GM12878 (cell line): ENCODE measurements around the gene DPP9. TPM values are rescaled to one million over a fixed set of nuclear protein-coding genes. Genes with fewer than 3 reads are reported as not detected.

Experiments used
- ATAC-seq: fragments of 200-7000 bp; cut with Tn5 transposase; 3 replicates; pipeline ENCODE4 v1.9.1; 2020; ENCODE audit warnings: mild to moderate bottlenecking, moderate library complexity
- BruUV-seq: library from RNA; stranded (reverse); fragments of 400-500 nt; replicated peaks from 2 replicates; lab custom pipeline; 2021; lab: Mats Ljungman, UMichigan
- CTCF ChIA-PET: fragments of 300-600 bp; sonication (Branson Sonifier 250); formaldehyde crosslinking; extraction: SDS; loops from one replicate; lab custom pipeline; 2021; ENCODE audit warnings: inconsistent platforms; lab: Yijun Ruan, JAX
- POLR2A ChIA-PET: fragments of 350-600 bp; formaldehyde crosslinking; extraction: SDS; loops from one replicate; lab custom pipeline; 2021; ENCODE audit warnings: inconsistent platforms; lab: Charles Lee
- RAD21 ChIA-PET: fragments of 300-600 bp; sonication (Branson Sonifier 250); formaldehyde crosslinking; loops from one replicate; lab custom pipeline; 2023; ENCODE audit warnings: antibody characterized with exemption; ENCODE audit not compliant: unreplicated experiment; lab: Charles Lee
- SMC1A ChIA-PET: fragments of 300-600 bp; sonication (Branson Sonifier 250); formaldehyde crosslinking; loops from one replicate; lab custom pipeline; 2023; ENCODE audit not compliant: unreplicated experiment, uncharacterized antibody; lab: Charles Lee
- DNase-seq: peaks from one replicate; pipeline ENCODE4 v3.0.0-alpha.2; 2011; ENCODE audit warnings: low read depth, low spot score
- FAIRE-seq: peaks from 3 replicates; lab custom pipeline; 2011; peaks lifted over from hg19 to GRCh38; lab: Jason Lieb, UNC
- H2AFZ ChIP-seq: 2 replicates; pipeline ENCODE4 v1.6.0; 2011; ENCODE audit warnings: low read depth, low read length, control low read depth; ENCODE audit not compliant: control insufficient read depth
- H3K27ac ChIP-seq: 2 replicates; pipeline ENCODE4 v1.5.1; 2011; ENCODE audit warnings: control low read depth; ENCODE audit not compliant: control insufficient read depth, insufficient read depth
- H3K27me3 ChIP-seq, 2 experiments: replicated peaks in 1 of 2; 2 replicates each; pipeline versions ENCODE4 v1.6.0 to v1.6.1; 2011; ENCODE audit warnings: low read length in 1 of 2; ENCODE audit not compliant: control insufficient read depth in 2 of 2, insufficient read depth in 2 of 2
- H3K36me3 ChIP-seq, 2 experiments: 2 replicates each; pipeline ENCODE4 v1.5.1; 2011; ENCODE audit warnings: low read length in 1 of 2; ENCODE audit not compliant: control insufficient read depth in 2 of 2, insufficient read depth in 2 of 2
- H3K4me1 ChIP-seq: 2 replicates; pipeline ENCODE4 v1.6.1; 2011; ENCODE audit warnings: mild to moderate bottlenecking, low read length, moderate library complexity, mixed read lengths; ENCODE audit not compliant: control insufficient read depth, insufficient read depth
- H3K4me2 ChIP-seq: 2 replicates; pipeline ENCODE4 v1.6.0; 2011; ENCODE audit warnings: control low read depth; ENCODE audit not compliant: control insufficient read depth, insufficient read depth
- H3K4me3 ChIP-seq: fragments of 200-600 bp; sonication (generic); 2 replicates; pipeline ENCODE4 v1.5.1; 2016
- H3K79me2 ChIP-seq: 2 replicates; pipeline ENCODE4 v1.6.0; 2011; ENCODE audit warnings: low read length; ENCODE audit not compliant: control insufficient read depth, insufficient read depth
- H3K9ac ChIP-seq: 2 replicates; pipeline ENCODE4 v1.8.0; 2011; ENCODE audit warnings: low read length, control low read depth, mixed read lengths; ENCODE audit not compliant: control insufficient read depth, insufficient read depth
- H3K9me3 ChIP-seq: replicated peaks from 3 replicates; pipeline ENCODE4 v1.5.1; 2011; ENCODE audit warnings: mild to moderate bottlenecking, low read length; ENCODE audit not compliant: control insufficient read depth, insufficient read depth
- H4K20me1 ChIP-seq: 2 replicates; pipeline ENCODE4 v1.6.0; 2011; ENCODE audit not compliant: control insufficient read depth, insufficient read depth
- CBFB ChIP-seq: IDR thresholded peaks from 2 replicates; pipeline ENCODE4 v1.6.1; 2016; ENCODE audit warnings: antibody characterized with exemption, low read depth
- CHD2 ChIP-seq: IDR thresholded peaks from 2 replicates; pipeline ENCODE4 v1.6.1; 2011; ENCODE audit warnings: low read depth, low read length, improper control_type of control experiment, borderline replicate concordance
- NFXL1 ChIP-seq: fragments of 450-650 bp; IDR thresholded peaks from 2 replicates; pipeline ENCODE4 v1.6.1; 2017; ENCODE audit warnings: antibody characterized with exemption, mild to moderate bottlenecking, borderline replicate concordance
- PAX8 ChIP-seq: fragments of 450-650 bp; IDR thresholded peaks from 2 replicates; pipeline ENCODE4 v1.6.1; 2017; ENCODE audit warnings: mild to moderate bottlenecking, moderate library complexity
- RAD51 ChIP-seq: fragments of 450-650 bp; IDR thresholded peaks from 2 replicates; pipeline ENCODE4 v1.6.1; 2016; ENCODE audit warnings: moderate library complexity, mild to moderate bottlenecking, inconsistent platforms
- SIX5 ChIP-seq: IDR thresholded peaks from 2 replicates; pipeline ENCODE4 v1.6.1; 2011; ENCODE audit warnings: mild to moderate bottlenecking, low read depth, low read length, moderate library complexity; ENCODE audit not compliant: severe bottlenecking
- SP1 ChIP-seq: IDR thresholded peaks from one replicate; pipeline ENCODE4 v1.6.1; 2011; ENCODE audit warnings: low read depth, low read length
- TAF1 ChIP-seq: IDR thresholded peaks from 2 replicates; pipeline ENCODE4 v1.6.1; 2011; ENCODE audit warnings: mild to moderate bottlenecking, low read depth, low read length, borderline replicate concordance
- TBL1XR1 ChIP-seq: IDR thresholded peaks from 2 replicates; pipeline ENCODE4 v1.6.1; 2012; ENCODE audit warnings: low read depth, low read length, improper control_type of control experiment
- TCF3 ChIP-seq: IDR thresholded peaks from 2 replicates; pipeline ENCODE4 v1.6.1; 2012; ENCODE audit warnings: low read depth, mild to moderate bottlenecking, low read length, borderline replicate concordance; ENCODE audit not compliant: insufficient read depth
- ZBED1 ChIP-seq: IDR thresholded peaks from 2 replicates; pipeline ENCODE4 v1.6.1; 2016; ENCODE audit warnings: borderline replicate concordance
- ZSCAN29 ChIP-seq: fragments of 450-650 bp; IDR thresholded peaks from 2 replicates; pipeline ENCODE4 v1.6.1; 2017; ENCODE audit warnings: mild to moderate bottlenecking, moderate library complexity
- WGBS: methylation state at CpG from one replicate; pipeline ENCODE4 v1.1.6; 2016; ENCODE audit warnings: low lambda C conversion rate; ENCODE audit not compliant: insufficient replicate concordance, insufficient coverage; ENCODE audit errors: missing lambda C conversion rate; 5-methylcytosine and 5-hydroxymethylcytosine counted together
- in situ Hi-C: fragments of 300-500 bp; cut with MboI; formaldehyde crosslinking; loops from 9 replicates; pipeline ENCODE4 v1.14.3; 2018; ENCODE audit warnings: mixed read lengths
- intact Hi-C: fragments of 100-400 bp; cut with micrococcal nuclease; formaldehyde crosslinking; loops from one replicate; pipeline ENCODE4 v1.14.2; 2022; ENCODE audit not compliant: unreplicated experiment
- polyA plus RNA-seq, 11 experiments: library from polyadenylated mRNA; depleted of rRNA in 4 of 11; unstranded in 6 of 11; stranded (reverse) in 5 of 11; fragments of >200 nt; fragmentation: Nextera tagmentation in 4 of 11; fragmentation: Illumina TruSeq in 1 of 11; extraction: Ambion mirVana in 4 of 11; extraction: Trizol in 1 of 11; gene quantifications; 1 replicate in 1 of 11; 2 replicates in 10 of 11; pipeline versions ENCODE4 v1.2.1 to v1.2.3, GENCODE V29; 2011 to 2016; ENCODE audit warnings: inconsistent platforms in 2 of 11, missing spikeins in 2 of 11, low read depth in 1 of 11
- total RNA-seq, 4 experiments: library from RNA; depleted of rRNA in 3 of 4; stranded (reverse); fragments of >200 nt in 3 of 4; fragmentation: Illumina TruSeq in 1 of 4; extraction: Trizol in 1 of 4; gene quantifications; 2 replicates each; pipeline versions ENCODE4 v1.2.1 to v1.2.3, GENCODE V29; 2013 to 2021
- TF ChIP-seq, protein P1 (sequence below): fragments of 450-650 bp; IDR thresholded peaks from 2 replicates; pipeline ENCODE4 v1.6.1; 2017; ENCODE audit warnings: mild to moderate bottlenecking
- TF ChIP-seq, protein P2 (sequence below): fragments of 450-650 bp; conservative IDR thresholded peaks from 2 replicates; pipeline ENCODE4 v1.6.1; 2017; ENCODE audit warnings: mild to moderate bottlenecking, moderate library complexity
- TF ChIP-seq, protein P3 (sequence below): fragments of 450-650 bp; IDR thresholded peaks from 2 replicates; pipeline ENCODE4 v1.6.1; 2017; ENCODE audit warnings: mild to moderate bottlenecking, low read depth, inconsistent platforms; ENCODE audit not compliant: poor library complexity, severe bottlenecking
- TF ChIP-seq, protein P4 (sequence below): fragments of 450-650 bp; IDR thresholded peaks from 2 replicates; pipeline ENCODE4 v1.6.1; 2017; ENCODE audit warnings: mild to moderate bottlenecking, moderate library complexity

Gene DPP9
- total and polyA plus RNA-seq, 10 of the 15 experiments (the other 5 are each of a cell fraction or from before 2014, with no cell fraction given) = 0.64 to 58.6 (median 27.6) TPM

DNA sequence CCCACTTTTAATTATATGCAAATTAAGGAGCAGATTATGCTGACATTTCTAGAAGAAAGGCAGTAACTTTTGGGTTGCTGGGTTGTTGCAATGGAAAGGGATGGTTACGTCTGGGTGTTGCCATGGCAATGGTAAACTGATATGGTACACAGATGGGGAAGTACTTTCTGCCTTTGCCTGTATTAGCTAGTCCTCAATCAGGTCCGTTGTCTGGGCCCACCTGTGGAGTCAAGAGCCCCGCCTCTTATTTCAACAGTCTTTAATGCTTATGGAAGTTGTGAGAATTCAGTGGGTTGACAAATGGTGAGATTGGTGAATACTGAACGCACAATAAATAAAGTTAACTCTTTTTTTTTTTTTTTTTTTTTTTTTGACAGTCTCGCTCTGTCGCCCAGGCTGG is 30.6 kb upstream of the DPP9 start:
- no peak overlapping the region for H3K27ac ChIP-seq
- DNase-seq = no peak
- ChIA-PET RAD21 (no interaction called here), POLR2A (interaction anchor here (0.7 kb wide), 1 partner anchor 91 kb away, joined by 5 read pairs; no protein-coding TSS in a partner anchor), SMC1A (no interaction called here), CTCF (interaction anchor here (1.0 kb wide), 1 partner anchor 22 kb away, joined by 4 read pairs; no protein-coding TSS in a partner anchor)
- WGBS = 34% methylated on average over 4 of the region's 6 CpGs
- ATAC-seq = no peak
- H3K4me1 ChIP-seq = no peaks in the 10 kb centered on the region
- no peaks in the 10 kb centered on the region for H3K9me3 ChIP-seq
- no peak overlapping the region for H3K4me3 ChIP-seq
- H3K36me3 ChIP-seq = no peaks in the 10 kb centered on the region
- no peaks in the 10 kb centered on the region for H3K27me3 ChIP-seq
- intact Hi-C loops = no loop called here
- no peak overlapping the region for H2AFZ ChIP-seq
- H3K79me2 ChIP-seq = no peaks in the 10 kb centered on the region
- H3K4me2 ChIP-seq = no peak overlapping the region
- in situ Hi-C loops = no loop called here
- no peaks in the 10 kb centered on the region for H4K20me1 ChIP-seq
- no peak overlapping the region for H3K9ac ChIP-seq
- FAIRE-seq = no peak
- no TSS peak for BruUV-seq
- TF ChIP-seq SP1 (no peak), TBL1XR1 (no peak), ZSCAN29 (no peak), RAD51 (no peak), CHD2 (no peak), ZBED1 (no peak), SIX5 (no peak), NFXL1 (no peak), CBFB (no peak), TCF3 (no peak), TAF1 (no peak), PAX8 (no peak)
- TF ChIP-seq, protein P1, sequence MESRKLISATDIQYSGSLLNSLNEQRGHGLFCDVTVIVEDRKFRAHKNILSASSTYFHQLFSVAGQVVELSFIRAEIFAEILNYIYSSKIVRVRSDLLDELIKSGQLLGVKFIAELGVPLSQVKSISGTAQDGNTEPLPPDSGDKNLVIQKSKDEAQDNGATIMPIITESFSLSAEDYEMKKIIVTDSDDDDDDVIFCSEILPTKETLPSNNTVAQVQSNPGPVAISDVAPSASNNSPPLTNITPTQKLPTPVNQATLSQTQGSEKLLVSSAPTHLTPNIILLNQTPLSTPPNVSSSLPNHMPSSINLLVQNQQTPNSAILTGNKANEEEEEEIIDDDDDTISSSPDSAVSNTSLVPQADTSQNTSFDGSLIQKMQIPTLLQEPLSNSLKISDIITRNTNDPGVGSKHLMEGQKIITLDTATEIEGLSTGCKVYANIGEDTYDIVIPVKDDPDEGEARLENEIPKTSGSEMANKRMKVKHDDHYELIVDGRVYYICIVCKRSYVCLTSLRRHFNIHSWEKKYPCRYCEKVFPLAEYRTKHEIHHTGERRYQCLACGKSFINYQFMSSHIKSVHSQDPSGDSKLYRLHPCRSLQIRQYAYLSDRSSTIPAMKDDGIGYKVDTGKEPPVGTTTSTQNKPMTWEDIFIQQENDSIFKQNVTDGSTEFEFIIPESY = no peak
- TF ChIP-seq, protein P2, sequence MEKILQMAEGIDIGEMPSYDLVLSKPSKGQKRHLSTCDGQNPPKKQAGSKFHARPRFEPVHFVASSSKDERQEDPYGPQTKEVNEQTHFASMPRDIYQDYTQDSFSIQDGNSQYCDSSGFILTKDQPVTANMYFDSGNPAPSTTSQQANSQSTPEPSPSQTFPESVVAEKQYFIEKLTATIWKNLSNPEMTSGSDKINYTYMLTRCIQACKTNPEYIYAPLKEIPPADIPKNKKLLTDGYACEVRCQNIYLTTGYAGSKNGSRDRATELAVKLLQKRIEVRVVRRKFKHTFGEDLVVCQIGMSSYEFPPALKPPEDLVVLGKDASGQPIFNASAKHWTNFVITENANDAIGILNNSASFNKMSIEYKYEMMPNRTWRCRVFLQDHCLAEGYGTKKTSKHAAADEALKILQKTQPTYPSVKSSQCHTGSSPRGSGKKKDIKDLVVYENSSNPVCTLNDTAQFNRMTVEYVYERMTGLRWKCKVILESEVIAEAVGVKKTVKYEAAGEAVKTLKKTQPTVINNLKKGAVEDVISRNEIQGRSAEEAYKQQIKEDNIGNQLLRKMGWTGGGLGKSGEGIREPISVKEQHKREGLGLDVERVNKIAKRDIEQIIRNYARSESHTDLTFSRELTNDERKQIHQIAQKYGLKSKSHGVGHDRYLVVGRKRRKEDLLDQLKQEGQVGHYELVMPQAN = no peak
- TF ChIP-seq, protein P3, sequence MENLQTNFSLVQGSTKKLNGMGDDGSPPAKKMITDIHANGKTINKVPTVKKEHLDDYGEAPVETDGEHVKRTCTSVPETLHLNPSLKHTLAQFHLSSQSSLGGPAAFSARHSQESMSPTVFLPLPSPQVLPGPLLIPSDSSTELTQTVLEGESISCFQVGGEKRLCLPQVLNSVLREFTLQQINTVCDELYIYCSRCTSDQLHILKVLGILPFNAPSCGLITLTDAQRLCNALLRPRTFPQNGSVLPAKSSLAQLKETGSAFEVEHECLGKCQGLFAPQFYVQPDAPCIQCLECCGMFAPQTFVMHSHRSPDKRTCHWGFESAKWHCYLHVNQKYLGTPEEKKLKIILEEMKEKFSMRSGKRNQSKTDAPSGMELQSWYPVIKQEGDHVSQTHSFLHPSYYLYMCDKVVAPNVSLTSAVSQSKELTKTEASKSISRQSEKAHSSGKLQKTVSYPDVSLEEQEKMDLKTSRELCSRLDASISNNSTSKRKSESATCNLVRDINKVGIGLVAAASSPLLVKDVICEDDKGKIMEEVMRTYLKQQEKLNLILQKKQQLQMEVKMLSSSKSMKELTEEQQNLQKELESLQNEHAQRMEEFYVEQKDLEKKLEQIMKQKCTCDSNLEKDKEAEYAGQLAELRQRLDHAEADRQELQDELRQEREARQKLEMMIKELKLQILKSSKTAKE = no peak
- TF ChIP-seq, protein P4, sequence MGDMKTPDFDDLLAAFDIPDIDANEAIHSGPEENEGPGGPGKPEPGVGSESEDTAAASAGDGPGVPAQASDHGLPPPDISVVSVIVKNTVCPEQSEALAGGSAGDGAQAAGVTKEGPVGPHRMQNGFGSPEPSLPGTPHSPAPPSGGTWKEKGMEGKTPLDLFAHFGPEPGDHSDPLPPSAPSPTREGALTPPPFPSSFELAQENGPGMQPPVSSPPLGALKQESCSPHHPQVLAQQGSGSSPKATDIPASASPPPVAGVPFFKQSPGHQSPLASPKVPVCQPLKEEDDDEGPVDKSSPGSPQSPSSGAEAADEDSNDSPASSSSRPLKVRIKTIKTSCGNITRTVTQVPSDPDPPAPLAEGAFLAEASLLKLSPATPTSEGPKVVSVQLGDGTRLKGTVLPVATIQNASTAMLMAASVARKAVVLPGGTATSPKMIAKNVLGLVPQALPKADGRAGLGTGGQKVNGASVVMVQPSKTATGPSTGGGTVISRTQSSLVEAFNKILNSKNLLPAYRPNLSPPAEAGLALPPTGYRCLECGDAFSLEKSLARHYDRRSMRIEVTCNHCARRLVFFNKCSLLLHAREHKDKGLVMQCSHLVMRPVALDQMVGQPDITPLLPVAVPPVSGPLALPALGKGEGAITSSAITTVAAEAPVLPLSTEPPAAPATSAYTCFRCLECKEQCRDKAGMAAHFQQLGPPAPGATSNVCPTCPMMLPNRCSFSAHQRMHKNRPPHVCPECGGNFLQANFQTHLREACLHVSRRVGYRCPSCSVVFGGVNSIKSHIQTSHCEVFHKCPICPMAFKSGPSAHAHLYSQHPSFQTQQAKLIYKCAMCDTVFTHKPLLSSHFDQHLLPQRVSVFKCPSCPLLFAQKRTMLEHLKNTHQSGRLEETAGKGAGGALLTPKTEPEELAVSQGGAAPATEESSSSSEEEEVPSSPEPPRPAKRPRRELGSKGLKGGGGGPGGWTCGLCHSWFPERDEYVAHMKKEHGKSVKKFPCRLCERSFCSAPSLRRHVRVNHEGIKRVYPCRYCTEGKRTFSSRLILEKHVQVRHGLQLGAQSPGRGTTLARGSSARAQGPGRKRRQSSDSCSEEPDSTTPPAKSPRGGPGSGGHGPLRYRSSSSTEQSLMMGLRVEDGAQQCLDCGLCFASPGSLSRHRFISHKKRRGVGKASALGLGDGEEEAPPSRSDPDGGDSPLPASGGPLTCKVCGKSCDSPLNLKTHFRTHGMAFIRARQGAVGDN = no peak
